IPS DF 4.7 (cell line): ENCODE results near the gene KCNQ1.

Experiments used
- DNase-seq: peaks from one replicate; pipeline ENCODE4 v3.0.0-alpha.2; 2013; ENCODE audit warnings: low spot score; ENCODE audit errors: extremely low read depth

The KCNQ1 gene

DNA sequence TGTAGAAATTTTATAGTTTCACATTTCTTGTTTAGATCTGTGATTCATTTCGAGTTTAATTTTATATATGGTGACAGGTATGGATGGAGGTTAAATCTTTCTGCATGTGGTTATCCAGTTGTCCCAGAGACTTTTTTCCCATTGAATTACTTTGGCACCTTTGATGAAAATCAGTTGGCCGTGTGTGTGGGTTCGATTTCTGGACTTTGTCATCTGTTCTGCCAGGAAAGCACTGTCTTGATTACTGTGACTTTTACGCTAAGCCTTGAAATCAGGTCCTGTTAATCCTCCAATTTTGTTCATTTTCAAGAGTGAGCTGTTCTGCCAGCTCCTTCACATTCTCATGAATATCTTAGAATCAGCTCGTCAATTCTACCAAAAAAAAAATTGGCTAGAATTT lies 107.4 kb downstream of the KCNQ1 start:
- no peak for DNase-seq

GRCh38 chr11:2553198-2553597 lies 108.4 kb downstream of the KCNQ1 start:
- no peak for DNase-seq

- no peak for DNase-seq
Observed at GRCh38 chr11:2553886-2554285, 109.1 kb downstream of the KCNQ1 start.

GRCh38 chr11:2554338-2555207 lies 109.8 kb downstream of the KCNQ1 start:
- no peak for DNase-seq

DNA sequence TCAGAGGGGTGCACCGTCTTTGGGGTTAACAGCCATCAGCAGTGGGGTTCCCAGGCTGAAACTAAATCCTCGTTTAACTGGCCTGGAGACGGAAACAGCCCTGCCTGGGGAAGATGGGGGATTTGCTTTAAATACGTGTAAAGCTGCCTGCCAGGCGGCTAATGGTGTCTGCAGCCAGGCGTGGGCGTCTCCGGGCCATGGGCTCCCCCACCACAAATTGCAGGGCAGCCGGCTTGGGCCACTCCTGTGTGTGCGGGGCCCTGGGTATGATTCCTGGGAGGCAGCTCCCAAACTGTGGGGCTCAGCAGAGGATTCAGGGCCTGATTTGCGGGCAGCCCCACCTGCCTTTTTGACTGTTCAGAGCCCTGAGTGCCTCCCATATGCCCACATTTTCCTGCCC lies 110.5 kb downstream of the KCNQ1 start:
- no peak for DNase-seq

- no peak for DNase-seq
Observed at GRCh38 chr11:2555891-2556290, 111.1 kb downstream of the KCNQ1 start.

DNA sequence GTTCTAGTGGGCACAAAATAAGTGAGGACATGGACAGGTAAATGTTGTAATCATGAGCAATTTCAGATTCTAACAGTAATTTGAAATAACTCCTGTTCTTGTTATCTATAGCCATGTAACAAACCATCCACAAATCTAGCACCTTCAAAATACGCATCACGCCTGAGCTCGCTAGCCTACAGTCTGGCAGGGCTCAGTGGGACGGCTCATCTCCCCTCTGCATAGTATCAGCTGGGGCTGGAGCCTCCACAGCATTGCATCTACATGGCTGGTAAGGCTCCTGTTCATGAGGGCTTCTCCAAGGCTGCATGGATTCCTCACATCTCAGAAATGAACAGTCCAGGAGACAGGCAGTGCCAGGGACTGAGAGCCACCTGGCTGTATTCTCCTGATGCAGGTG lies 112.6 kb downstream of the KCNQ1 start:
- no peak for DNase-seq

GRCh38 chr11:2558397-2558796 lies 113.6 kb downstream of the KCNQ1 start:
- DNase-seq = no peak

- DNase-seq = no peak
Observed at GRCh38 chr11:2558861-2559526, 114.2 kb downstream of the KCNQ1 start.

- DNase-seq = no peak
Observed at GRCh38 chr11:2559527-2560311, 114.9 kb downstream of the KCNQ1 start.

- no peak for DNase-seq
Observed at GRCh38 chr11:2561696-2562581, 117.1 kb downstream of the KCNQ1 start.

GRCh38 chr11:2562890-2563212 lies 118.0 kb downstream of the KCNQ1 start:
- DNase-seq = no peak

DNA sequence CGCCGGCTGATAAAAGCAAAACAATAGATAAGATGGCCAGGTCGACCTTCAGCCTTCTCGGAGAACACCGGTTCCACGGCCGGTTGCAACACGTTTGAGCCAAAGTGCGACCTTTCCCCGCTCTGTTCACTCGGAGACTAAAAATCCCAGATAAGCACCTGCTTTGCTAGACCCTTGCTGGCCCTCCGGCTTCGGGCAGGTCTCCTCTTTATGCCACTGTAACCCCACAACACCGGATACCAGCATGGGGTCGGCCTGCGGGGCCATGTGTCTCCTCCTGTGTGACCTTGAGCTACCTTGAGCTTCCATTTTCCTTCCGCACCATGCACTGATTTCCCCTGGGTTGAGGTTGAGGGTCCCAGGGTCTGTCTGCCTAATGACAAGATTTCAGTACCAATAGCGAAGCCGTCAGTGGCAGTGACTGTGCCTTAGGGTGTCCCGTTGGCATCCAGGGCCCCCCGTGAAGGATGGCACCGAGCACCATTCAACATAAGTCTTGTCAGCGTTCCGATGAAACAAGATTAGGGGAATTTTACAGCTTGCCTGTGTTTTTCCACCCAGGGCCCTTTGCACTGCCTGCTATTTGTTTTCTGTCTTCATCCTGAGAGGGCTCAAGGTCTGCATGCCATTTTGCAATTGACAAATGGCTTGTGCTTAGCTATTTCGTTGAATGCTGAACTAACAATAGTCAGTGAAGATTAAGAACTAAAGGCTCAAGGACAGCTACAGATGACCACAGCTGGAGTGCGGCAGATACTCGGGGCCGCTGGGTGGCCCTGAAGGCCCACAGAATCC lies 118.6 kb downstream of the KCNQ1 start:
- DNase-seq = no peak

GRCh38 chr11:2564008-2564530 lies 119.3 kb downstream of the KCNQ1 start:
- no peak for DNase-seq

GRCh38 chr11:2564588-2565425 lies 120.0 kb downstream of the KCNQ1 start:
- DNase-seq = no peak

DNA sequence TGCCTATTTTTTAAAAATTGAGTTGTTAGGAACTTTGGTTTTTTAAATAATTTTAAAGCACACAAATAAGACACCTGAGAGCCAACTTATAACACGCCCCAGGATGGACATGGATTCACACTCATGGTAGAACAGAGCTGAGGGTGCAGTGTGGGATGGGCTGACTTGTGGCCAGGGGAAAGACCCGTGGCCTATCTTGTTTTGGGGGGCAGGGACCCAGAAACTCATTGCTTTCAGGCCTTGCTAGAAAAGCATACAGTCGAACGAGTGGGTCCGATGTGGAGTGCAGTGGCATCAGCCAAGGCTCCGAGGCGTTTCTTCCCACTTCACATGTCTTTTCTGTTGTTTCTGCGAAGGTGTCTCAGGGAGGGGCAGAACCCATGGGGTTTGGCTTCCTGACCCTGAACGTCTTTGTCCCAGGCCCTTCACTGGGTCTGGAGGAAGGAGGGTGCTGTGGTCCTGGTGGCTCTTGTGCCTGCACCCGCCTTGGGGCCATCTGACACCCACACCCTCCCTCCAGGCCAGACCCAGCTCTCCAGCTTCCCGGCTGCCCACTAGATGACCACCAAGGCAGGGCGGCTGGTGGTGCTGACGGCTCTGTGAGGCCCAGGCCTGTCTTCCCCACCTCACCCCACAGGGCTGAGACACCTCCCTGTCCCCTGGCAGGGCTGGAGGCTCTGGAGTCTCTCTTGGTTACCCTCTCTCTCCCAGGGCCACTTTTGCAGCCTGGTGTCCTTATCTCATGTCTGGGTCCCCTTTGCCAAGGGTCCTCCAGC lies 120.8 kb downstream of the KCNQ1 start:
- no peak for DNase-seq

- DNase-seq = no peak
Observed at GRCh38 chr11:2566223-2567025, 121.6 kb downstream of the KCNQ1 start.
